ENCODE data around the gene TMEM258.

The TMEM258 gene

GRCh38 chr11:61762223-61762615 lies 30.2 kb downstream of the TMEM258 start:
- in situ Hi-C loops (cut with HindIII; ENCODE audit: low sequenced_read_pairs) = no loop called here

GRCh38 chr11:61761440-61762222 lies 30.8 kb downstream of the TMEM258 start:
- in situ Hi-C loops (cut with HindIII; ENCODE audit: low sequenced_read_pairs) = no loop called here

- in situ Hi-C loops (cut with HindIII; ENCODE audit: low sequenced_read_pairs) = no loop called here
Observed at GRCh38 chr11:61760946-61761345, 31.5 kb downstream of the TMEM258 start.

- in situ Hi-C loops (cut with HindIII; ENCODE audit: low sequenced_read_pairs) = no loop called here
Observed at GRCh38 chr11:61757213-61757862, 35.1 kb downstream of the TMEM258 start.

GRCh38 chr11:61756452-61757212 lies 35.8 kb downstream of the TMEM258 start:
- in situ Hi-C loops (cut with HindIII; ENCODE audit: low sequenced_read_pairs) = no loop called here

GRCh38 chr11:61756147-61756451 lies 36.3 kb downstream of the TMEM258 start:
- in situ Hi-C loops (cut with HindIII; ENCODE audit: low sequenced_read_pairs) = no loop called here

- in situ Hi-C loops (cut with HindIII; ENCODE audit: low sequenced_read_pairs) = no loop called here
Observed at GRCh38 chr11:61754534-61755482, 37.6 kb downstream of the TMEM258 start.

GRCh38 chr11:61753672-61754071 lies 38.7 kb downstream of the TMEM258 start:
- in situ Hi-C loops (cut with HindIII; ENCODE audit: low sequenced_read_pairs) = no loop called here

GRCh38 chr11:61752925-61753521 lies 39.4 kb downstream of the TMEM258 start:
- in situ Hi-C loops (cut with HindIII; ENCODE audit: low sequenced_read_pairs) = no loop called here

GRCh38 chr11:61752117-61752924 lies 40.1 kb downstream of the TMEM258 start, which contains the start of gene MYRF:
MYRF (plus strand) TSS chr11:61752636; CDS start chr11:61752745, 109 bp downstream.
- in situ Hi-C loops (cut with HindIII; ENCODE audit: low sequenced_read_pairs) = no loop called here

- in situ Hi-C loops (cut with HindIII; ENCODE audit: low sequenced_read_pairs) = no loop called here
Observed at GRCh38 chr11:61751384-61751783, 41.0 kb downstream of the TMEM258 start.

- in situ Hi-C loops (cut with HindIII; ENCODE audit: low sequenced_read_pairs) = no loop called here
Observed at GRCh38 chr11:61750631-61751273, 41.6 kb downstream of the TMEM258 start.

- in situ Hi-C loops (cut with HindIII; ENCODE audit: low sequenced_read_pairs) = loop anchor here (25.0 kb wide), 1 partner anchor 112 kb away; no protein-coding TSS in a partner anchor
Observed at GRCh38 chr11:61749591-61750217, 42.7 kb downstream of the TMEM258 start.

- in situ Hi-C loops (cut with HindIII; ENCODE audit: low sequenced_read_pairs) = loop anchor here (25.0 kb wide), 1 partner anchor 111 kb away; no protein-coding TSS in a partner anchor
Observed at GRCh38 chr11:61747967-61748285, 44.5 kb downstream of the TMEM258 start.

- in situ Hi-C loops (cut with HindIII; ENCODE audit: low sequenced_read_pairs) = loop anchor here (25.0 kb wide), 1 partner anchor 110 kb away; no protein-coding TSS in a partner anchor
Observed at GRCh38 chr11:61747192-61747966, 45.0 kb downstream of the TMEM258 start.

GRCh38 chr11:61746442-61747191 lies 45.8 kb downstream of the TMEM258 start:
- in situ Hi-C loops (cut with HindIII; ENCODE audit: low sequenced_read_pairs) = loop anchor here (25.0 kb wide), 1 partner anchor 109 kb away; no protein-coding TSS in a partner anchor
